ENCODE results near the gene CNKSR3. TPM values are rescaled to one million over a fixed set of nuclear protein-coding genes. Genes with fewer than 3 reads are reported as not detected.

The CNKSR3 gene
- polyA plus RNA-seq, 1 donor from 2014 or later, result 3.0 TPM

DNA sequence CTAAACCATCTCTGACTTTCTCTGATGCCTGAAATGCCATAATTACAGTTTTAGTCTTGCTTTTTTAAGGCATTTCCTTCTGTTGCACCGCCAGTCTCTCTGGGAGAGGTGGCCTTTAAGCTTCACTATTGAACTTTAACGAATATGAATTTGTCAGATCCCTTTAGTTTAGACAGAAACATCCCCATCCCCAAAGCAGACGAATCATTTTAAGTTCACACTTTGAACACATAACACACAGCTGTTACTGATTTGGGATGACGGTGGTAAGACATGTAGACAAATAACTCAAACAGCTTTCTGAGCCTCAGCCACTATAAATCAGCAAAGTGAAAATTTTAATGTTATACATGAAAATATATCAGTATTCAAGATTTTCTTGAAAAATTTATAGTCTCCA is 146.7 kb downstream of the CNKSR3 start:
- no peaks in the 10 kb centered on the region for H3K36me3 ChIP-seq (ENCODE audit: insufficient read depth, low read length)
- H3K4me3 ChIP-seq (ENCODE audit: low read length), result no peak overlapping the region
- H3K27ac ChIP-seq (ENCODE audit: low read length), result no peak overlapping the region
- TF ChIP-seq MXI1 (conservative IDR thresholded peaks at IDR 0.05; ENCODE audit: poor library complexity, severe bottlenecking), result no peak
- no peak for TF ChIP-seq POLR2AphosphoS5 (IDR thresholded peaks at IDR 0.05)
- TF ChIP-seq TAF1 (IDR thresholded peaks at IDR 0.05; ENCODE audit: low read depth), result no peak
- no peak overlapping the region for H2AFZ ChIP-seq (ENCODE audit: low read depth, low read length)
- H3K4me2 ChIP-seq (ENCODE audit: low read length), result no peak overlapping the region
- no peaks in the 10 kb centered on the region for H3F3A ChIP-seq (ENCODE audit: insufficient read depth, low read length, poor library complexity, severe bottlenecking)
- H3K9me3 ChIP-seq (ENCODE audit: low read length), result no peaks in the 10 kb centered on the region
- no peaks in the 10 kb centered on the region for H3K79me2 ChIP-seq (replicated peaks; ENCODE audit: insufficient read depth, low read length)
- H4K20me1 ChIP-seq (ENCODE audit: insufficient read depth), result no peaks in the 10 kb centered on the region
- H3K9ac ChIP-seq (ENCODE audit: low read length), result no peak overlapping the region
- no peaks in the 10 kb centered on the region for H3K27me3 ChIP-seq (ENCODE audit: insufficient read depth, low read depth, low read length)
- no peaks in the 10 kb centered on the region for H3K9me2 ChIP-seq (ENCODE audit: insufficient read depth, low read length)

DNA sequence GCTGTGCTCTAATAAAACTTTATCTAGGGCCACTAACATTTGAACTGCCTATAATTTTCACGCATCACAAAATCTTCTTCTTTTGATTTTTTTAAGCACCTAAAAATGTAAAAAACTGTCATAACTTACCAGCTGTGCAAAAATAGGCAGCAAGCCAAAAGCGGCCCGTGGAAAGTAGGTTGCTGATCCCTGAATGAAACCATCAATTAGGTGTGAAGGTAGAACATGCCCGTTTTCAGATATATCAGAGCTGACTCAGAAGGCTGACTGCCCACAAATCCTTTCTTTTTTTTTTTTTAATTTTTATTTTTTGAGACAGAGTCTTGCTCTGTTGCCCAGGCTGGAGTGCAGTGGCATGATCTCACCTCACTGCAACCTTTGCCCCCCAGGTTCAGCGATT is 149.0 kb downstream of the CNKSR3 start:
- no peaks in the 10 kb centered on the region for H3K36me3 ChIP-seq (ENCODE audit: insufficient read depth, low read length)
- no peaks in the 10 kb centered on the region for H3F3A ChIP-seq (ENCODE audit: insufficient read depth, low read length, poor library complexity, severe bottlenecking)
- H3K27ac ChIP-seq (ENCODE audit: low read length), result no peak overlapping the region
- H3K4me2 ChIP-seq (ENCODE audit: low read length), result no peak overlapping the region
- no peaks in the 10 kb centered on the region for H4K20me1 ChIP-seq (ENCODE audit: insufficient read depth)
- H3K79me2 ChIP-seq (replicated peaks; ENCODE audit: insufficient read depth, low read length), result no peaks in the 10 kb centered on the region
- no peak overlapping the region for H2AFZ ChIP-seq (ENCODE audit: low read depth, low read length)
- no peaks in the 10 kb centered on the region for H3K27me3 ChIP-seq (ENCODE audit: insufficient read depth, low read depth, low read length)
- TF ChIP-seq TAF1 (IDR thresholded peaks at IDR 0.05; ENCODE audit: low read depth) (no peak), EZH2 (IDR thresholded peaks at IDR 0.05; ENCODE audit: borderline replicate concordance, insufficient read depth, low read length, poor library complexity, severe bottlenecking) (no peak), EP300 (conservative IDR thresholded peaks at IDR 0.05; ENCODE audit: poor library complexity, severe bottlenecking) (no peak), SMC3 (conservative IDR thresholded peaks at IDR 0.05; ENCODE audit: poor library complexity) (no peak), MXI1 (conservative IDR thresholded peaks at IDR 0.05; ENCODE audit: poor library complexity, severe bottlenecking) (no peak), POLR2AphosphoS5 (IDR thresholded peaks at IDR 0.05) (no peak), RAD21 (conservative IDR thresholded peaks at IDR 0.05) (no peak)
- TF ChIP-seq, protein P1, sequence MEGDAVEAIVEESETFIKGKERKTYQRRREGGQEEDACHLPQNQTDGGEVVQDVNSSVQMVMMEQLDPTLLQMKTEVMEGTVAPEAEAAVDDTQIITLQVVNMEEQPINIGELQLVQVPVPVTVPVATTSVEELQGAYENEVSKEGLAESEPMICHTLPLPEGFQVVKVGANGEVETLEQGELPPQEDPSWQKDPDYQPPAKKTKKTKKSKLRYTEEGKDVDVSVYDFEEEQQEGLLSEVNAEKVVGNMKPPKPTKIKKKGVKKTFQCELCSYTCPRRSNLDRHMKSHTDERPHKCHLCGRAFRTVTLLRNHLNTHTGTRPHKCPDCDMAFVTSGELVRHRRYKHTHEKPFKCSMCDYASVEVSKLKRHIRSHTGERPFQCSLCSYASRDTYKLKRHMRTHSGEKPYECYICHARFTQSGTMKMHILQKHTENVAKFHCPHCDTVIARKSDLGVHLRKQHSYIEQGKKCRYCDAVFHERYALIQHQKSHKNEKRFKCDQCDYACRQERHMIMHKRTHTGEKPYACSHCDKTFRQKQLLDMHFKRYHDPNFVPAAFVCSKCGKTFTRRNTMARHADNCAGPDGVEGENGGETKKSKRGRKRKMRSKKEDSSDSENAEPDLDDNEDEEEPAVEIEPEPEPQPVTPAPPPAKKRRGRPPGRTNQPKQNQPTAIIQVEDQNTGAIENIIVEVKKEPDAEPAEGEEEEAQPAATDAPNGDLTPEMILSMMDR (IDR thresholded peaks at IDR 0.05; ENCODE audit: poor library complexity, severe bottlenecking), result no peak
- TF ChIP-seq, protein P2, sequence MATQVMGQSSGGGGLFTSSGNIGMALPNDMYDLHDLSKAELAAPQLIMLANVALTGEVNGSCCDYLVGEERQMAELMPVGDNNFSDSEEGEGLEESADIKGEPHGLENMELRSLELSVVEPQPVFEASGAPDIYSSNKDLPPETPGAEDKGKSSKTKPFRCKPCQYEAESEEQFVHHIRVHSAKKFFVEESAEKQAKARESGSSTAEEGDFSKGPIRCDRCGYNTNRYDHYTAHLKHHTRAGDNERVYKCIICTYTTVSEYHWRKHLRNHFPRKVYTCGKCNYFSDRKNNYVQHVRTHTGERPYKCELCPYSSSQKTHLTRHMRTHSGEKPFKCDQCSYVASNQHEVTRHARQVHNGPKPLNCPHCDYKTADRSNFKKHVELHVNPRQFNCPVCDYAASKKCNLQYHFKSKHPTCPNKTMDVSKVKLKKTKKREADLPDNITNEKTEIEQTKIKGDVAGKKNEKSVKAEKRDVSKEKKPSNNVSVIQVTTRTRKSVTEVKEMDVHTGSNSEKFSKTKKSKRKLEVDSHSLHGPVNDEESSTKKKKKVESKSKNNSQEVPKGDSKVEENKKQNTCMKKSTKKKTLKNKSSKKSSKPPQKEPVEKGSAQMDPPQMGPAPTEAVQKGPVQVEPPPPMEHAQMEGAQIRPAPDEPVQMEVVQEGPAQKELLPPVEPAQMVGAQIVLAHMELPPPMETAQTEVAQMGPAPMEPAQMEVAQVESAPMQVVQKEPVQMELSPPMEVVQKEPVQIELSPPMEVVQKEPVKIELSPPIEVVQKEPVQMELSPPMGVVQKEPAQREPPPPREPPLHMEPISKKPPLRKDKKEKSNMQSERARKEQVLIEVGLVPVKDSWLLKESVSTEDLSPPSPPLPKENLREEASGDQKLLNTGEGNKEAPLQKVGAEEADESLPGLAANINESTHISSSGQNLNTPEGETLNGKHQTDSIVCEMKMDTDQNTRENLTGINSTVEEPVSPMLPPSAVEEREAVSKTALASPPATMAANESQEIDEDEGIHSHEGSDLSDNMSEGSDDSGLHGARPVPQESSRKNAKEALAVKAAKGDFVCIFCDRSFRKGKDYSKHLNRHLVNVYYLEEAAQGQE (IDR thresholded peaks at IDR 0.05; ENCODE audit: borderline replicate concordance), result no peak
- H3K4me3 ChIP-seq (ENCODE audit: low read length), result no peak overlapping the region
- H3K9ac ChIP-seq (ENCODE audit: low read length), result no peak overlapping the region
- H3K9me3 ChIP-seq (ENCODE audit: low read length), result no peaks in the 10 kb centered on the region
- H3K9me2 ChIP-seq (ENCODE audit: insufficient read depth, low read length), result no peaks in the 10 kb centered on the region

DNA sequence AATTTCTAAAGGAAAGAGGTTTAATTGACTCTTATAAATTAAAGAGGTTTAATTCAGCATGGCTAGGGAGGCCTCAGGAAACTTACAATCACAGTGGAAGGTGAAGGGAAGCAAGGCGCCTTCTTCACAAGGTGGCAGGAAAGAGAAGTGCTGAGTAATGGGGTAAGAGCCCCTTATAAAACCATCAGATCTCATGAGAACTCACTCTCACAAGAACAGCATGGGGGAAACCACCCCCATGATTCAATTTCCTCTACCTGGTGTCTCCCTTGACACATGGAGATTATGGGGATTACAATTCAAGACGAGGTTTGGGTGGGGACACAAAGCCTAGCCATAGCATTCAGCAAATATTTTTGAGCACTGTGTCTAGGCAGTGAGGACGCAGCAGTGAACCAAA is 150.0 kb downstream of the CNKSR3 start:
- H3K36me3 ChIP-seq (ENCODE audit: insufficient read depth, low read length), result no peaks in the 10 kb centered on the region
- no peaks in the 10 kb centered on the region for H4K20me1 ChIP-seq (ENCODE audit: insufficient read depth)
- no peak overlapping the region for H3K9ac ChIP-seq (ENCODE audit: low read length)
- H3K4me3 ChIP-seq (ENCODE audit: low read length), result no peak overlapping the region
- no peaks in the 10 kb centered on the region for H3K27me3 ChIP-seq (ENCODE audit: insufficient read depth, low read depth, low read length)
- H3K9me2 ChIP-seq (ENCODE audit: insufficient read depth, low read length), result no peaks in the 10 kb centered on the region
- H3F3A ChIP-seq (ENCODE audit: insufficient read depth, low read length, poor library complexity, severe bottlenecking), result no peaks in the 10 kb centered on the region
- TF ChIP-seq RAD21 (conservative IDR thresholded peaks at IDR 0.05), result no peak
- TF ChIP-seq, protein P2 (IDR thresholded peaks at IDR 0.05; ENCODE audit: borderline replicate concordance), result no peak
- no peak for TF ChIP-seq POLR2AphosphoS5 (IDR thresholded peaks at IDR 0.05)
- TF ChIP-seq, protein P1 (IDR thresholded peaks at IDR 0.05; ENCODE audit: poor library complexity, severe bottlenecking), result no peak
- H2AFZ ChIP-seq (ENCODE audit: low read depth, low read length), result no peak overlapping the region
- H3K79me2 ChIP-seq (replicated peaks; ENCODE audit: insufficient read depth, low read length), result no peaks in the 10 kb centered on the region
- H3K27ac ChIP-seq (ENCODE audit: low read length), result no peak overlapping the region
- H3K9me3 ChIP-seq (ENCODE audit: low read length), result no peaks in the 10 kb centered on the region
- no peak overlapping the region for H3K4me2 ChIP-seq (ENCODE audit: low read length)

Data from neural cell (in vitro differentiated cells).